HCT116 (cell line): ENCODE results near the gene ANGPT4. TPM values are rescaled to one million over a fixed set of nuclear protein-coding genes. Genes with fewer than 3 reads are reported as not detected.

Experiments
- ATAC-seq: fragments of 200-7000 bp; cut with Tn5 transposase; 2 replicates; pipeline ENCODE4 v1.9.1; 2020; ENCODE audit warnings: mild to moderate bottlenecking, moderate library complexity
- BruUV-seq: library from RNA; stranded (reverse); fragments of 400-500 nt; replicated peaks from 2 replicates; lab custom pipeline; 2021; lab: Mats Ljungman, UMichigan
- CTCF ChIA-PET: fragments of 300-600 bp; sonication (Branson Sonifier 250); formaldehyde crosslinking; loops from one replicate; lab custom pipeline; 2021; ENCODE audit warnings: antibody characterized with exemption; lab: Charles Lee
- POLR2A ChIA-PET: fragments of 300-600, 350-600 bp; sonication (Branson Sonifier 250); formaldehyde crosslinking; loops from one replicate; lab custom pipeline; 2021; ENCODE audit warnings: antibody characterized with exemption; lab: Charles Lee
- RAD21 ChIA-PET, 2 experiments: fragments of 300-600 bp; sonication (Branson Sonifier 250); formaldehyde crosslinking; loops; one replicate each; lab custom pipeline; 2023; ENCODE audit warnings: low total read pairs in 2 of 2; ENCODE audit not compliant: uncharacterized antibody in 2 of 2, unreplicated experiment in 2 of 2, low non-redundant PET in 1 of 2; lab: Charles Lee
- DNase-seq: peaks from one replicate; pipeline ENCODE4 v3.0.0-alpha.2; 2010; ENCODE audit warnings: low read depth, low spot score
- H2AFZ ChIP-seq: fragments of 200-600 bp; shearing (Covaris generic), sonication (generic); 2 replicates; pipeline ENCODE4 v1.6.1; 2017; ENCODE audit warnings: low read depth, mixed run types, mixed read lengths, antibody characterized with exemption, low read length; ENCODE audit not compliant: poor library complexity, severe bottlenecking
- H3K27ac ChIP-seq: 2 replicates; pipeline ENCODE4 v1.5.1; 2012; ENCODE audit warnings: low read depth, low read length
- H3K27me3 ChIP-seq: fragments of 200-600 bp; sonication (generic); 2 replicates; pipeline ENCODE4 v1.6.1; 2016; ENCODE audit warnings: mixed run types, low read length, mixed read lengths; ENCODE audit not compliant: insufficient read depth
- H3K36me3 ChIP-seq, 2 experiments: fragments of 200-500 bp in 1 of 2; fragments of 200-600 bp in 1 of 2; sonication (Bioruptor generic) in 1 of 2; sonication (generic) in 1 of 2; 2 replicates each; pipeline versions ENCODE4 v1.5.1 to v1.6.1; 2014 to 2016; ENCODE audit warnings: low read length in 2 of 2, inconsistent platforms in 1 of 2, mixed read lengths in 1 of 2, mixed run types in 1 of 2; ENCODE audit not compliant: insufficient read depth in 2 of 2, control insufficient read depth in 1 of 2
- H3K4me1 ChIP-seq, 2 experiments: fragments of 200-600 bp in 1 of 2; sonication (generic) in 1 of 2; 2 replicates each; pipeline versions ENCODE4 v1.5.1 to v1.6.1; 2012 to 2017; ENCODE audit warnings: low read length in 2 of 2, inconsistent platforms in 1 of 2, mild to moderate bottlenecking in 1 of 2, mixed read lengths in 1 of 2, mixed run types in 1 of 2, moderate library complexity in 1 of 2; ENCODE audit not compliant: insufficient read depth in 2 of 2, control insufficient read depth in 1 of 2
- H3K4me2 ChIP-seq: fragments of 200-600 bp; sonication (generic); 2 replicates; pipeline ENCODE4 v1.6.1; 2017; ENCODE audit warnings: mixed run types, low read length, mixed read lengths
- H3K4me3 ChIP-seq, 2 experiments: fragments of 200-600 bp in 1 of 2; sonication (generic) in 1 of 2; replicated peaks in 1 of 2; 2 replicates each; pipeline ENCODE4 v1.5.1; 2011 to 2016; ENCODE audit warnings: low read length in 2 of 2, control low read depth in 1 of 2, low read depth in 1 of 2, mild to moderate bottlenecking in 1 of 2, mixed read lengths in 1 of 2, mixed run types in 1 of 2
- H3K79me2 ChIP-seq: fragments of 200-600 bp; sonication (generic); 2 replicates; pipeline ENCODE4 v1.6.1; 2017; ENCODE audit warnings: mild to moderate bottlenecking, mixed run types, low read length, moderate library complexity, mixed read lengths; ENCODE audit not compliant: insufficient read depth
- H3K9ac ChIP-seq: fragments of 200-600 bp; sonication (generic); 2 replicates; pipeline ENCODE4 v1.6.1; 2016; ENCODE audit warnings: low read length, mixed read lengths
- H3K9me2 ChIP-seq: fragments of 200-600 bp; sonication (generic), shearing (Covaris generic); 2 replicates; pipeline ENCODE4 v1.6.1; 2017; ENCODE audit warnings: mixed run types, mild to moderate bottlenecking, moderate library complexity; ENCODE audit not compliant: insufficient read depth
- H3K9me3 ChIP-seq, 2 experiments: fragments of 200-500 bp in 1 of 2; fragments of 200-600 bp in 1 of 2; sonication (Bioruptor generic) in 1 of 2; sonication (generic) in 1 of 2; 2 replicates each; pipeline ENCODE4 v1.6.1; 2014 to 2017; ENCODE audit warnings: low read length in 2 of 2, mixed read lengths in 2 of 2, inconsistent platforms in 1 of 2, low read depth in 1 of 2, mild to moderate bottlenecking in 1 of 2, mixed run types in 1 of 2, moderate library complexity in 1 of 2; ENCODE audit not compliant: control insufficient read depth in 1 of 2, insufficient read depth in 1 of 2
- H4K20me1 ChIP-seq: fragments of 200-600 bp; sonication (generic), shearing (Covaris generic); 2 replicates; pipeline ENCODE4 v1.6.1; 2017; ENCODE audit warnings: mixed run types, mild to moderate bottlenecking, moderate library complexity; ENCODE audit not compliant: insufficient read depth
- CBX3 ChIP-seq: IDR thresholded peaks from 2 replicates; pipeline ENCODE4 v1.6.1; 2012; ENCODE audit warnings: low read depth
- EGR1 ChIP-seq: IDR thresholded peaks from 2 replicates; pipeline ENCODE4 v1.6.1; 2012; ENCODE audit warnings: low read depth
- EZH2 ChIP-seq: fragments of 200-600 bp; sonication (generic); IDR thresholded peaks from 2 replicates; pipeline ENCODE4 v1.6.1; 2017; ENCODE audit warnings: antibody characterized with exemption, mixed run types
- FOSL1 ChIP-seq: IDR thresholded peaks from 2 replicates; pipeline ENCODE4 v1.6.1; 2012; ENCODE audit warnings: low read depth
- POLR2AphosphoS5 ChIP-seq: IDR thresholded peaks from 2 replicates; pipeline ENCODE4 v1.6.1; 2011; ENCODE audit warnings: mild to moderate bottlenecking, low read depth, low read length, moderate library complexity
- SIN3A ChIP-seq: IDR thresholded peaks from 2 replicates; pipeline ENCODE4 v1.6.1; 2012; ENCODE audit warnings: low read depth
- SP1 ChIP-seq: IDR thresholded peaks from 2 replicates; pipeline ENCODE4 v1.6.1; 2012; ENCODE audit warnings: low read depth
- SRF ChIP-seq: IDR thresholded peaks from 2 replicates; pipeline ENCODE4 v1.6.1; 2012; ENCODE audit warnings: low read depth
- YY1 ChIP-seq: IDR thresholded peaks from 2 replicates; pipeline ENCODE4 v1.6.1; 2011; ENCODE audit warnings: low read length, low read depth, moderate library complexity, mild to moderate bottlenecking; ENCODE audit not compliant: insufficient replicate concordance; ENCODE audit errors: extremely low read depth
- ZFX ChIP-seq: fragments of 450-650 bp; IDR thresholded peaks from 2 replicates; pipeline ENCODE4 v1.6.1; 2017
- ZNF274 ChIP-seq: fragments of 200-500 bp; sonication (Bioruptor generic); IDR thresholded peaks from 2 replicates; pipeline ENCODE4 v1.6.1; 2014; ENCODE audit warnings: mild to moderate bottlenecking, low read depth, low read length, inconsistent platforms
- intact Hi-C: fragments of 100-400 bp; cut with micrococcal nuclease; formaldehyde crosslinking; loops from 2 replicates; pipeline ENCODE4 v1.10.0; 2022
- total RNA-seq: library from RNA; stranded (reverse); gene quantifications from one replicate; pipeline ENCODE4 v1.2.1, GENCODE V29; 2021; ENCODE audit not compliant: unreplicated experiment
- TF ChIP-seq, protein P1 (sequence below): IDR thresholded peaks from 2 replicates; pipeline ENCODE4 v1.6.1; 2011; ENCODE audit warnings: mild to moderate bottlenecking, low read length, moderate library complexity; ENCODE audit not compliant: insufficient replicate concordance; ENCODE audit errors: extremely low read depth
- TF ChIP-seq, protein P2 (sequence below): IDR thresholded peaks from 2 replicates; pipeline ENCODE4 v1.6.1; 2012; ENCODE audit warnings: low read depth

The ANGPT4 gene
- total RNA-seq, 1 experiment from 2014 or later = not detected

DNA sequence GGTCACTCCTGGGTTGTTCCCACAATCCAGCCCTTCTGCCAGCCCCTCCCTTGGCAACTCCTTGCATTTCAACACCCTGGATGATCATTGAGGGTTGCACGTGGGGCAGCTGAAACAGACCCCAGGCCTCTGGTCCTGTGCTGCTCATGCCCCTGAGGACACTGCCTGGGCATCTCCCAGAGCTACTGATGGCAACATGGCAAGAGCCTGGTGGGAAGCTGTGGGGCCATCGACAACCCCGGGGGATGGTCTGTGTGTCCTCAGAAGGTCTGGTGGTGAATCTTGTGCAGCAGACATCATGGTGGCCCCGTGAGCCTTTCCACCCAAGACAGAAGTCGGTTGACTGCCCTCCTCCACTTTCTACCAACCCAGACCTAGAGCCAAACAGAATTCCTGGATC is 4.9 kb upstream of the ANGPT4 start:
- ChIA-PET POLR2A (no interaction called here), CTCF (interaction anchor here (0.5 kb wide), 1 partner anchor 1603 kb away, joined by 3 read pairs; no protein-coding TSS in a partner anchor), RAD21 (no interaction called here)
- Histone ChIP-seq H3K27me3 (no peaks in the 10 kb centered on the region), H3K79me2 (no peaks in the 10 kb centered on the region), H3K9me2 (no peaks in the 10 kb centered on the region), H3K4me3 (no peak overlapping the region), H3K4me2 (no peak overlapping the region), H3K9me3 (no peaks in the 10 kb centered on the region), H3K4me1 (no peaks in the 10 kb centered on the region), H3K36me3 (no peaks in the 10 kb centered on the region), H3K27ac (no peak overlapping the region), H3K9ac (no peak overlapping the region), H2AFZ (no peak overlapping the region), H4K20me1 (no peaks in the 10 kb centered on the region)
- no TSS peak for BruUV-seq
- no peak for TF ChIP-seq ZFX
- no peak for TF ChIP-seq EZH2
- TF ChIP-seq SP1 = no peak
- no peak for TF ChIP-seq SIN3A
- TF ChIP-seq FOSL1 = no peak
- no peak for TF ChIP-seq ZNF274
- no peak for TF ChIP-seq CBX3
- TF ChIP-seq EGR1 = no peak
- TF ChIP-seq YY1 = no peak
- no peak for TF ChIP-seq SRF
- TF ChIP-seq POLR2AphosphoS5 = no peak
- TF ChIP-seq, protein P1, sequence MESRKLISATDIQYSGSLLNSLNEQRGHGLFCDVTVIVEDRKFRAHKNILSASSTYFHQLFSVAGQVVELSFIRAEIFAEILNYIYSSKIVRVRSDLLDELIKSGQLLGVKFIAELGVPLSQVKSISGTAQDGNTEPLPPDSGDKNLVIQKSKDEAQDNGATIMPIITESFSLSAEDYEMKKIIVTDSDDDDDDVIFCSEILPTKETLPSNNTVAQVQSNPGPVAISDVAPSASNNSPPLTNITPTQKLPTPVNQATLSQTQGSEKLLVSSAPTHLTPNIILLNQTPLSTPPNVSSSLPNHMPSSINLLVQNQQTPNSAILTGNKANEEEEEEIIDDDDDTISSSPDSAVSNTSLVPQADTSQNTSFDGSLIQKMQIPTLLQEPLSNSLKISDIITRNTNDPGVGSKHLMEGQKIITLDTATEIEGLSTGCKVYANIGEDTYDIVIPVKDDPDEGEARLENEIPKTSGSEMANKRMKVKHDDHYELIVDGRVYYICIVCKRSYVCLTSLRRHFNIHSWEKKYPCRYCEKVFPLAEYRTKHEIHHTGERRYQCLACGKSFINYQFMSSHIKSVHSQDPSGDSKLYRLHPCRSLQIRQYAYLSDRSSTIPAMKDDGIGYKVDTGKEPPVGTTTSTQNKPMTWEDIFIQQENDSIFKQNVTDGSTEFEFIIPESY = no peak
- TF ChIP-seq, protein P2, sequence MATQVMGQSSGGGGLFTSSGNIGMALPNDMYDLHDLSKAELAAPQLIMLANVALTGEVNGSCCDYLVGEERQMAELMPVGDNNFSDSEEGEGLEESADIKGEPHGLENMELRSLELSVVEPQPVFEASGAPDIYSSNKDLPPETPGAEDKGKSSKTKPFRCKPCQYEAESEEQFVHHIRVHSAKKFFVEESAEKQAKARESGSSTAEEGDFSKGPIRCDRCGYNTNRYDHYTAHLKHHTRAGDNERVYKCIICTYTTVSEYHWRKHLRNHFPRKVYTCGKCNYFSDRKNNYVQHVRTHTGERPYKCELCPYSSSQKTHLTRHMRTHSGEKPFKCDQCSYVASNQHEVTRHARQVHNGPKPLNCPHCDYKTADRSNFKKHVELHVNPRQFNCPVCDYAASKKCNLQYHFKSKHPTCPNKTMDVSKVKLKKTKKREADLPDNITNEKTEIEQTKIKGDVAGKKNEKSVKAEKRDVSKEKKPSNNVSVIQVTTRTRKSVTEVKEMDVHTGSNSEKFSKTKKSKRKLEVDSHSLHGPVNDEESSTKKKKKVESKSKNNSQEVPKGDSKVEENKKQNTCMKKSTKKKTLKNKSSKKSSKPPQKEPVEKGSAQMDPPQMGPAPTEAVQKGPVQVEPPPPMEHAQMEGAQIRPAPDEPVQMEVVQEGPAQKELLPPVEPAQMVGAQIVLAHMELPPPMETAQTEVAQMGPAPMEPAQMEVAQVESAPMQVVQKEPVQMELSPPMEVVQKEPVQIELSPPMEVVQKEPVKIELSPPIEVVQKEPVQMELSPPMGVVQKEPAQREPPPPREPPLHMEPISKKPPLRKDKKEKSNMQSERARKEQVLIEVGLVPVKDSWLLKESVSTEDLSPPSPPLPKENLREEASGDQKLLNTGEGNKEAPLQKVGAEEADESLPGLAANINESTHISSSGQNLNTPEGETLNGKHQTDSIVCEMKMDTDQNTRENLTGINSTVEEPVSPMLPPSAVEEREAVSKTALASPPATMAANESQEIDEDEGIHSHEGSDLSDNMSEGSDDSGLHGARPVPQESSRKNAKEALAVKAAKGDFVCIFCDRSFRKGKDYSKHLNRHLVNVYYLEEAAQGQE = no peak
- intact Hi-C loops = no loop called here
- DNase-seq (no peak), ATAC-seq (no peak)
